Right ventricle myocardium inferior (tissue), 1 donor: ENCODE measurements around the gene ZCCHC8. TPM values are rescaled to one million over a fixed set of nuclear protein-coding genes. Genes with fewer than 3 reads are reported as not detected.
"Not testable (repeated sequence)": the region's sequence is repeated elsewhere in the genome, so short reads cannot be mapped to it uniquely, and the experiment has no call there.

ENCODE experiments used
- ATAC-seq: fragments of 200-7000 bp; cut with Tn5 transposase; one replicate; pipeline ENCODE4 v1.9.1; 2020; ENCODE audit warnings: mild to moderate bottlenecking, moderate library complexity
- DNase-seq: peaks from one replicate; pipeline ENCODE4 v3.0.0; 2021; ENCODE audit errors: missing footprints
- intact Hi-C: fragments of 100-400 bp; cut with DNase I; formaldehyde crosslinking; loops from one replicate; pipeline ENCODE4 v1.11.0; 2022
- total RNA-seq: library from RNA; stranded (reverse); fragmentation: NEBNext Ultra II Directional; extraction: Animal tissue kit (Norgen Biotek cat#: 25700); gene quantifications from one replicate; pipeline ENCODE4 v1.2.1, GENCODE V29; 2021
- donor health status: DM: no; HTN: yes; CAD: no; lungs with severe emphysema.

The ZCCHC8 gene
- total RNA-seq, 1 donor from 2014 or later: 8.9 TPM

- DNase-seq (no peak), ATAC-seq (no peak)
- intact Hi-C loops: no loop called here
These were observed 16.0 kb upstream of the ZCCHC8 start for GRCh38 chr12:122516544-122517361.

- ATAC-seq (no peak), DNase-seq (no peak)
- intact Hi-C loops: no loop called here
These were observed 14.5 kb upstream of the ZCCHC8 start for GRCh38 chr12:122515275-122515674.

GRCh38 chr12:122513660-122514059 is 12.9 kb upstream of the ZCCHC8 start:
- no peak for ATAC-seq
- intact Hi-C loops: no loop called here
- DNase-seq: no peak

GRCh38 chr12:122513028-122513427 is 12.3 kb upstream of the ZCCHC8 start:
- intact Hi-C loops, DNase-seq, ATAC-seq: not testable (repeated sequence)

- ATAC-seq: peak; percentile 74
These were observed 7.4 kb upstream of the ZCCHC8 start for GRCh38 chr12:122508163-122508562.

GRCh38 chr12:122506393-122506938 is 5.7 kb upstream of the ZCCHC8 start:
- no peak for ATAC-seq
- intact Hi-C loops: no loop called here
- DNase-seq: no peak

More at GRCh38 chr12:122508163-122508562, 7.4 kb upstream of the ZCCHC8 start:
- intact Hi-C loops: no loop called here
- no peak for DNase-seq

- intact Hi-C loops: no loop called here
- DNase-seq (no peak), ATAC-seq (no peak)
These were observed 4.8 kb upstream of the ZCCHC8 start for GRCh38 chr12:122505419-122506051.

- intact Hi-C loops: no loop called here
- ATAC-seq: no peak
- no peak for DNase-seq
These were observed 3.3 kb upstream of the ZCCHC8 start for GRCh38 chr12:122503783-122504590.

- intact Hi-C loops: no loop called here
- DNase-seq (no peak), ATAC-seq (no peak)
These were observed 2.5 kb upstream of the ZCCHC8 start for GRCh38 chr12:122503147-122503751.

- intact Hi-C loops: loop anchor here (2.0 kb wide), 1 partner anchor 25 kb away; the partner anchor contains the start of genes KNTC1 and RSRC2
- DNase-seq: no peak
These were observed 807 bp upstream of the ZCCHC8 start for GRCh38 chr12:122501489-122501989.

GRCh38 chr12:122499991-122500684 is 594 bp downstream of the ZCCHC8 start:
- ATAC-seq (peak; percentile 57), DNase-seq (peak; percentile 78)
- intact Hi-C loops: loop anchor here (2.0 kb wide), 1 partner anchor 27 kb away; the partner anchor contains the start of genes KNTC1 and RSRC2

More at GRCh38 chr12:122501489-122501989, 807 bp upstream of the ZCCHC8 start:
- ATAC-seq: no peak

- ATAC-seq (no peak), DNase-seq (no peak)
- intact Hi-C loops: no loop called here
These were observed 5.5 kb downstream of the ZCCHC8 start for GRCh38 chr12:122495258-122495657.

GRCh38 chr12:122493222-122493621 is 7.5 kb downstream of the ZCCHC8 start:
- ATAC-seq, DNase-seq, intact Hi-C loops: not testable (repeated sequence)

GRCh38 chr12:122491991-122492390 is 8.7 kb downstream of the ZCCHC8 start:
- DNase-seq: no peak
- intact Hi-C loops: no loop called here
- ATAC-seq: no peak

- DNase-seq: no peak
- intact Hi-C loops: no loop called here
- no peak for ATAC-seq
These were observed 11.7 kb downstream of the ZCCHC8 start for GRCh38 chr12:122489038-122489437.

- ATAC-seq, intact Hi-C loops, DNase-seq: not testable (repeated sequence)
These were observed 12.9 kb downstream of the ZCCHC8 start for GRCh38 chr12:122487807-122488206.

GRCh38 chr12:122486805-122487426 is 13.8 kb downstream of the ZCCHC8 start:
- DNase-seq (no peak), ATAC-seq (no peak)
- intact Hi-C loops: no loop called here
